Ascending aorta (tissue), 2 donors: ENCODE measurements around the gene INO80. TPM values are rescaled to one million over a fixed set of nuclear protein-coding genes. Genes with fewer than 3 reads are reported as not detected.

ENCODE experiments used
- DNase-seq, 2 donors: peaks; one replicate each; pipeline ENCODE4 v3.0.0-alpha.2; 2019; ENCODE audit warnings: low spot score in 2 of 2
- H3K27ac ChIP-seq, 2 donors: fragments of 200-600 bp; sonication (generic); one replicate each; pipeline ENCODE4 v1.5.1; 2016 to 2017; ENCODE audit warnings: mild to moderate bottlenecking in 1 of 2
- H3K27me3 ChIP-seq: fragments of 200-600 bp; sonication (generic); one replicate; pipeline ENCODE4 v1.5.1; 2017
- H3K36me3 ChIP-seq, 2 donors: fragments of 200-600 bp; sonication (generic); one replicate each; pipeline ENCODE4 v1.5.1; 2016
- H3K4me1 ChIP-seq, 2 donors: fragments of 200-600 bp; sonication (generic); one replicate each; pipeline ENCODE4 v1.5.1; 2016 to 2017; ENCODE audit warnings: mild to moderate bottlenecking in 1 of 2
- H3K4me3 ChIP-seq, 2 donors: fragments of 200-600 bp; sonication (generic); one replicate each; pipeline ENCODE4 v1.5.1; 2016 to 2017; ENCODE audit warnings: mild to moderate bottlenecking in 1 of 2
- H3K9me3 ChIP-seq, 2 donors: fragments of 200-600 bp; sonication (generic); one replicate each; pipeline ENCODE4 v1.5.1; 2016
- intact Hi-C: fragments of 100-400 bp; cut with DNase I; formaldehyde crosslinking; loops from one replicate; pipeline ENCODE4 v1.15.1; 2023
- total RNA-seq: library from RNA; depleted of rRNA; stranded (reverse); fragments of >200 nt; gene quantifications from one replicate; pipeline ENCODE4 v1.1.0, GENCODE V29; 2016
- TF ChIP-seq, protein P1 (sequence below), 3 experiments: fragments of 200-600 bp in 2 of 3; fragments of 450-650 bp in 1 of 3; sonication (generic) in 2 of 3; IDR thresholded peaks; one replicate each; pipeline ENCODE4 v1.5.1; 2016 to 2019; ENCODE audit warnings: antibody characterized with exemption in 3 of 3, mild to moderate bottlenecking in 1 of 3, moderate library complexity in 1 of 3

Gene INO80
- total RNA-seq, 1 donor from 2014 or later = 57.8 TPM

GRCh38 chr15:41072013-41072412 is 44.1 kb downstream of the INO80 start:
- H3K36me3 ChIP-seq = peaks cover 66 to 88% of the 10 kb centered on the region in 2 donors

GRCh38 chr15:41066516-41066915 is 49.6 kb downstream of the INO80 start:
- H3K36me3 ChIP-seq = peaks cover 61 to 80% of the 10 kb centered on the region in 2 donors
- no peak overlapping the region for H3K27ac ChIP-seq
- no peaks in the 10 kb centered on the region for H3K4me1 ChIP-seq
- peaks cover 0 to 5% of the 10 kb centered on the region in 2 donors for H3K9me3 ChIP-seq
- DNase-seq = no peak
- intact Hi-C loops = no loop called here
- TF ChIP-seq, protein P1, sequence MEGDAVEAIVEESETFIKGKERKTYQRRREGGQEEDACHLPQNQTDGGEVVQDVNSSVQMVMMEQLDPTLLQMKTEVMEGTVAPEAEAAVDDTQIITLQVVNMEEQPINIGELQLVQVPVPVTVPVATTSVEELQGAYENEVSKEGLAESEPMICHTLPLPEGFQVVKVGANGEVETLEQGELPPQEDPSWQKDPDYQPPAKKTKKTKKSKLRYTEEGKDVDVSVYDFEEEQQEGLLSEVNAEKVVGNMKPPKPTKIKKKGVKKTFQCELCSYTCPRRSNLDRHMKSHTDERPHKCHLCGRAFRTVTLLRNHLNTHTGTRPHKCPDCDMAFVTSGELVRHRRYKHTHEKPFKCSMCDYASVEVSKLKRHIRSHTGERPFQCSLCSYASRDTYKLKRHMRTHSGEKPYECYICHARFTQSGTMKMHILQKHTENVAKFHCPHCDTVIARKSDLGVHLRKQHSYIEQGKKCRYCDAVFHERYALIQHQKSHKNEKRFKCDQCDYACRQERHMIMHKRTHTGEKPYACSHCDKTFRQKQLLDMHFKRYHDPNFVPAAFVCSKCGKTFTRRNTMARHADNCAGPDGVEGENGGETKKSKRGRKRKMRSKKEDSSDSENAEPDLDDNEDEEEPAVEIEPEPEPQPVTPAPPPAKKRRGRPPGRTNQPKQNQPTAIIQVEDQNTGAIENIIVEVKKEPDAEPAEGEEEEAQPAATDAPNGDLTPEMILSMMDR (IDR thresholded peaks at IDR 0.05) = no peak
- H3K27me3 ChIP-seq = no peaks in the 10 kb centered on the region
- H3K4me3 ChIP-seq = no peak overlapping the region

More at GRCh38 chr15:41072013-41072412, 44.1 kb downstream of the INO80 start:
- no peaks in the 10 kb centered on the region for H3K9me3 ChIP-seq
- no peak overlapping the region for H3K27ac ChIP-seq
- no peaks in the 10 kb centered on the region for H3K27me3 ChIP-seq
- intact Hi-C loops = no loop called here
- DNase-seq = no peak
- no peaks in the 10 kb centered on the region for H3K4me1 ChIP-seq
- TF ChIP-seq, protein P1 (IDR thresholded peaks at IDR 0.05) = no peak
- H3K4me3 ChIP-seq = no peak overlapping the region

GRCh38 chr15:41061667-41062066 is 54.4 kb downstream of the INO80 start:
- Histone ChIP-seq H3K9me3 (peaks cover 0 to 9% of the 10 kb centered on the region in 2 donors), H3K4me3 (no peak overlapping the region), H3K27me3 (no peaks in the 10 kb centered on the region), H3K36me3 (peaks cover 68 to 84% of the 10 kb centered on the region in 2 donors), H3K27ac (no peak overlapping the region), H3K4me1 (no peaks in the 10 kb centered on the region)
- TF ChIP-seq, protein P1 (IDR thresholded peaks at IDR 0.05) = no peak
- intact Hi-C loops = no loop called here
- no peak for DNase-seq

DNA sequence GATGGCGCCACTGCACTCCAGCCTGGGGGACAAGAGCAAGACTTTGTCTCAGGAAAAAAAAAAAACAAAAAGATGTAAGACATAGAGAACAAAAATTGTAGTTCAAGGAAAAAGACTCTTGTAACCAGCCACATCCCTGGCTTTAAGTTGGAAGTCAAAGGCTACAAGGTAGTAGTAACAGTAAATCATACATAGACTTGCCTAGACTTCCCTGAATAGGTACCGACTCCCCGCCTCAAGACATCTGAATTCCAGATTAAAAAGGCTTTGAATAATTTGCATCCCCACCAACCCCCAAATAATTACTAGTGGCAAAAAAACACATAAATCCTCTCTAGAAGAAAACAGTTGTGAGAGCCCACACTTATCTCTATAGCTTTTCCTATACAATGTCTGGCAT is 55.6 kb downstream of the INO80 start:
- DNase-seq = no peak
- H3K4me3 ChIP-seq = no peak overlapping the region
- peaks cover 0 to 9% of the 10 kb centered on the region in 2 donors for H3K9me3 ChIP-seq
- H3K36me3 ChIP-seq = peaks cover 77 to 89% of the 10 kb centered on the region in 2 donors
- no peaks in the 10 kb centered on the region for H3K27me3 ChIP-seq
- intact Hi-C loops = no loop called here
- H3K27ac ChIP-seq = no peak overlapping the region
- H3K4me1 ChIP-seq = no peaks in the 10 kb centered on the region
- TF ChIP-seq, protein P1 (IDR thresholded peaks at IDR 0.05) = no peak

GRCh38 chr15:41056810-41057209 is 59.3 kb downstream of the INO80 start:
- no peaks in the 10 kb centered on the region for H3K4me1 ChIP-seq
- H3K27ac ChIP-seq = no peak overlapping the region
- intact Hi-C loops = no loop called here
- no peak for DNase-seq
- peaks cover 0 to 6% of the 10 kb centered on the region in 2 donors for H3K9me3 ChIP-seq
- H3K36me3 ChIP-seq = peaks cover 81 to 95% of the 10 kb centered on the region in 2 donors
- TF ChIP-seq, protein P1 (IDR thresholded peaks at IDR 0.05) = no peak
- H3K4me3 ChIP-seq = no peak overlapping the region
- no peaks in the 10 kb centered on the region for H3K27me3 ChIP-seq

GRCh38 chr15:41055706-41056105 is 60.4 kb downstream of the INO80 start:
- Histone ChIP-seq H3K9me3 (no peaks in the 10 kb centered on the region), H3K4me3 (no peak overlapping the region), H3K27ac (no peak overlapping the region), H3K27me3 (no peaks in the 10 kb centered on the region), H3K36me3 (peaks cover 76 to 95% of the 10 kb centered on the region in 2 donors), H3K4me1 (no peaks in the 10 kb centered on the region)
- TF ChIP-seq, protein P1 (IDR thresholded peaks at IDR 0.05) = no peak
- DNase-seq = no peak
- intact Hi-C loops = no loop called here
